Measurements from ENCODE around the gene RELN.
A peak's percentile ranks its signal among the peaks of the same experiment; 100 is the strongest.

RELN gene

GRCh38 chr7:103893350-103893749 is 96.1 kb downstream of the RELN start:
- DNase-seq (ENCODE audit: low spot score), result no peak

- no peak for DNase-seq (ENCODE audit: low spot score)
Measured at GRCh38 chr7:103889451-103889850, 100.0 kb downstream of the RELN start.

GRCh38 chr7:103888603-103889153 is 100.8 kb downstream of the RELN start:
- no peak for DNase-seq (ENCODE audit: low spot score)

GRCh38 chr7:103887853-103888602 is 101.4 kb downstream of the RELN start:
- DNase-seq (ENCODE audit: low spot score), result no peak

GRCh38 chr7:103887050-103887449 is 102.4 kb downstream of the RELN start:
- DNase-seq (ENCODE audit: low spot score), result no peak

GRCh38 chr7:103879928-103880600 is 109.4 kb downstream of the RELN start:
- DNase-seq (ENCODE audit: low spot score), result no peak

- DNase-seq (ENCODE audit: low spot score), result no peak
Measured at GRCh38 chr7:103879411-103879810, 110.0 kb downstream of the RELN start.

GRCh38 chr7:103877565-103877964 is 111.9 kb downstream of the RELN start:
- no peak for DNase-seq (ENCODE audit: low spot score)

GRCh38 chr7:103875718-103876117 is 113.7 kb downstream of the RELN start:
- no peak for DNase-seq (ENCODE audit: low spot score)

- DNase-seq (ENCODE audit: low spot score), result no peak
Measured at GRCh38 chr7:103871473-103871872, 118.0 kb downstream of the RELN start.

GRCh38 chr7:103870664-103871063 is 118.8 kb downstream of the RELN start:
- no peak for DNase-seq (ENCODE audit: low spot score)

GRCh38 chr7:103867874-103868273 is 121.6 kb downstream of the RELN start:
- DNase-seq (ENCODE audit: low spot score), result no peak

GRCh38 chr7:103866919-103867318 is 122.5 kb downstream of the RELN start:
- peak; percentile 9 for DNase-seq (ENCODE audit: low spot score)

GRCh38 chr7:103865442-103865841 is 124.0 kb downstream of the RELN start:
- no peak for DNase-seq (ENCODE audit: low spot score)

- no peak for DNase-seq (ENCODE audit: low spot score)
Measured at GRCh38 chr7:103862302-103863035, 127.0 kb downstream of the RELN start.

GRCh38 chr7:103859709-103860108 is 129.7 kb downstream of the RELN start:
- no peak for DNase-seq (ENCODE audit: low spot score)

GRCh38 chr7:103857435-103857834 is 132.0 kb downstream of the RELN start:
- no peak for DNase-seq (ENCODE audit: low spot score)

- DNase-seq (ENCODE audit: low spot score), result no peak
Measured at GRCh38 chr7:103856929-103857328, 132.5 kb downstream of the RELN start.

GRCh38 chr7:103855671-103856070 is 133.8 kb downstream of the RELN start:
- DNase-seq (ENCODE audit: low spot score), result no peak

- no peak for DNase-seq (ENCODE audit: low spot score)
Measured at GRCh38 chr7:103854611-103855010, 134.8 kb downstream of the RELN start.

GRCh38 chr7:103851357-103851756 is 138.1 kb downstream of the RELN start:
- DNase-seq (ENCODE audit: low spot score), result no peak

- DNase-seq (ENCODE audit: low spot score), result no peak
Measured at GRCh38 chr7:103843689-103844480, 145.6 kb downstream of the RELN start.
